Astrocyte (in vitro differentiated cells and primary cell): ENCODE measurements around the gene UBR4. TPM values are rescaled to one million over a fixed set of nuclear protein-coding genes. Genes with fewer than 3 reads are reported as not detected.
A peak's percentile ranks its signal among the peaks of the same experiment; 100 is the strongest.

ENCODE experiments used
- DNase-seq: peaks from one replicate; pipeline ENCODE4 v3.0.0-alpha.2; 2010; ENCODE audit warnings: low read depth
- FAIRE-seq: peaks from 2 replicates; lab custom pipeline; 2011; peaks lifted over from hg19 to GRCh38; lab: Jason Lieb, UNC
- H2AFZ ChIP-seq: 2 replicates; pipeline ENCODE4 v1.6.0; 2012; ENCODE audit warnings: low read depth, low read length, inconsistent platforms
- H3K27ac ChIP-seq: 2 replicates; pipeline ENCODE4 v1.5.1; 2011; ENCODE audit warnings: low read depth, low read length, inconsistent platforms
- H3K27me3 ChIP-seq: 2 replicates; pipeline ENCODE4 v1.6.0; 2011; ENCODE audit warnings: low read length, inconsistent platforms; ENCODE audit not compliant: insufficient read depth
- H3K36me3 ChIP-seq: 2 replicates; pipeline ENCODE4 v1.5.1; 2011; ENCODE audit warnings: low read length, inconsistent platforms; ENCODE audit not compliant: insufficient read depth
- H3K4me1 ChIP-seq: 2 replicates; pipeline ENCODE4 v1.5.1; 2011; ENCODE audit warnings: low read length, inconsistent platforms; ENCODE audit not compliant: insufficient read depth
- H3K4me2 ChIP-seq: 2 replicates; pipeline ENCODE4 v1.6.0; 2012; ENCODE audit warnings: low read length, inconsistent platforms
- H3K4me3 ChIP-seq: 2 replicates; pipeline ENCODE4 v1.5.1; 2011; ENCODE audit warnings: low read depth, mild to moderate bottlenecking, low read length, inconsistent platforms; ENCODE audit not compliant: insufficient read depth
- H3K79me2 ChIP-seq: 2 replicates; pipeline ENCODE4 v1.6.0; 2012; ENCODE audit warnings: mild to moderate bottlenecking, low read length, inconsistent platforms; ENCODE audit not compliant: insufficient read depth
- H3K9ac ChIP-seq: 2 replicates; pipeline ENCODE4 v1.6.0; 2012; ENCODE audit warnings: mild to moderate bottlenecking, low read length, inconsistent platforms
- H3K9me3 ChIP-seq: 2 replicates; pipeline ENCODE4 v1.5.1; 2012; ENCODE audit warnings: low read depth, mild to moderate bottlenecking, low read length, inconsistent platforms; ENCODE audit not compliant: insufficient read depth
- H4K20me1 ChIP-seq: 2 replicates; pipeline ENCODE4 v1.6.0; 2012; ENCODE audit warnings: low read length, inconsistent platforms; ENCODE audit not compliant: insufficient read depth
- H3K27ac Mint-ChIP-seq: one replicate; pipeline ENCODE4 v1.8.0; 2021; ENCODE audit warnings: mild to moderate bottlenecking, mixed read lengths; ENCODE audit not compliant: unreplicated experiment
- H3K27me3 Mint-ChIP-seq: one replicate; pipeline ENCODE4 v1.8.0; 2021; ENCODE audit warnings: low read depth, mixed read lengths; ENCODE audit not compliant: unreplicated experiment
- H3K36me3 Mint-ChIP-seq: one replicate; pipeline ENCODE4 v1.8.0; 2021; ENCODE audit warnings: low read depth, mixed read lengths; ENCODE audit not compliant: unreplicated experiment
- H3K4me1 Mint-ChIP-seq: one replicate; pipeline ENCODE4 v1.8.0; 2021; ENCODE audit warnings: low read depth, mixed read lengths; ENCODE audit not compliant: unreplicated experiment
- H3K4me3 Mint-ChIP-seq: one replicate; pipeline ENCODE4 v1.8.0; 2021; ENCODE audit warnings: mild to moderate bottlenecking, moderate library complexity, mixed read lengths; ENCODE audit not compliant: unreplicated experiment
- H3K9me3 Mint-ChIP-seq: one replicate; pipeline ENCODE4 v1.8.0; 2021; ENCODE audit warnings: mild to moderate bottlenecking, mixed read lengths; ENCODE audit not compliant: unreplicated experiment
- EZH2 ChIP-seq: IDR thresholded peaks from 2 replicates; pipeline ENCODE4 v1.6.1; 2012; ENCODE audit warnings: mild to moderate bottlenecking, low read length, inconsistent platforms; ENCODE audit not compliant: insufficient read depth
- total RNA-seq: library from RNA; stranded (reverse); gene quantifications from 2 replicates; pipeline ENCODE4 v1.2.1, GENCODE V29; 2021
- TF ChIP-seq, protein P1 (sequence below): IDR thresholded peaks from 2 replicates; pipeline ENCODE4 v1.5.1; 2011; ENCODE audit warnings: low read depth, mild to moderate bottlenecking, inconsistent platforms, low read length, moderate library complexity; ENCODE audit not compliant: insufficient read depth

Gene UBR4
- total RNA-seq, 1 donor from 2014 or later: 153 TPM

DNA sequence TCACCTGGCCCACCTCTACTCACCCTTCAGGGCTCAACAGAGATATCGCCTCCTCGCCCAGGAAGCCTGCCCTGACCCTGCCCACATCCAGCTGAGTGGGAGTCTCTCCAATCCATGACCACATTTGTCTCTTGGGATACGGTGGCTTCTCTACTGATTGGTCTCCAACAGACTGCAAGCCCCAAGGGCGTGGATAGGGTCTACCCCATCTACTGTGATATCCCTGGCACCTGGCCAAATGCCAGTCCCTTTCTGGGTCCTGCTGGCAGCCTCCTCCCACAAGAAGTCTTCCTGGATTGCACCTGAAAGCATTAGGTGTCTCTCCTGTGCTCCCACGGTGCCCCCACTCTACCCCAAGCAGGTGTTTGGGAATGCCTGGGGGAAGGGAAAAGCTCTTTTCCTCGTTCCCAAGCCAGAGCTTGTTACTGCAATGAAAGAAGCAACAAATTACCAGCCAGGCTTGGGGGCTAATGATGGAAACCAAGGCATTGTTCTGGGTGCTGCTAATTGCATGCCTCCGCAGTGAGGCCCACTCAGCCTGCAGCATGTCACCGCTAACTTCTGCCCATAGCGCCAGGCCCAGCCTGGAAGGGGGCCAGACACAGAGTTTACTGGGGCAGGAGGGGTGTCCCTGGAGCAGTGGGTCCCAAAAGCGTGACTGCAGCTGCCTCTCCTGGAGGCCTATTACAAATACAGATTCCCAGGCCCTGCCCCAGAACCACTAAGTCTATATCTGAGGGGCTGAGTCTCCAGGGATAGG, 162.9 kb downstream of the UBR4 start:
- TF ChIP-seq, protein P1, sequence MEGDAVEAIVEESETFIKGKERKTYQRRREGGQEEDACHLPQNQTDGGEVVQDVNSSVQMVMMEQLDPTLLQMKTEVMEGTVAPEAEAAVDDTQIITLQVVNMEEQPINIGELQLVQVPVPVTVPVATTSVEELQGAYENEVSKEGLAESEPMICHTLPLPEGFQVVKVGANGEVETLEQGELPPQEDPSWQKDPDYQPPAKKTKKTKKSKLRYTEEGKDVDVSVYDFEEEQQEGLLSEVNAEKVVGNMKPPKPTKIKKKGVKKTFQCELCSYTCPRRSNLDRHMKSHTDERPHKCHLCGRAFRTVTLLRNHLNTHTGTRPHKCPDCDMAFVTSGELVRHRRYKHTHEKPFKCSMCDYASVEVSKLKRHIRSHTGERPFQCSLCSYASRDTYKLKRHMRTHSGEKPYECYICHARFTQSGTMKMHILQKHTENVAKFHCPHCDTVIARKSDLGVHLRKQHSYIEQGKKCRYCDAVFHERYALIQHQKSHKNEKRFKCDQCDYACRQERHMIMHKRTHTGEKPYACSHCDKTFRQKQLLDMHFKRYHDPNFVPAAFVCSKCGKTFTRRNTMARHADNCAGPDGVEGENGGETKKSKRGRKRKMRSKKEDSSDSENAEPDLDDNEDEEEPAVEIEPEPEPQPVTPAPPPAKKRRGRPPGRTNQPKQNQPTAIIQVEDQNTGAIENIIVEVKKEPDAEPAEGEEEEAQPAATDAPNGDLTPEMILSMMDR: no peak
- TF ChIP-seq EZH2: no peak
- H3K4me3 ChIP-seq: no peak overlapping the region
- H3K27me3 ChIP-seq: no peaks in the 10 kb centered on the region
- H3K27ac ChIP-seq: no peak overlapping the region
- FAIRE-seq (no peak), DNase-seq (no peak)
- H3K36me3 Mint-ChIP-seq: no peaks in the 10 kb centered on the region
- no peak overlapping the region for H3K4me3 Mint-ChIP-seq
- H3K4me1 ChIP-seq: peaks cover 21% of the 10 kb centered on the region
- H3K27ac Mint-ChIP-seq: no peak overlapping the region
- H3K9ac ChIP-seq: no peak overlapping the region
- H3K4me2 ChIP-seq: no peak overlapping the region
- no peaks in the 10 kb centered on the region for H3K9me3 Mint-ChIP-seq
- no peaks in the 10 kb centered on the region for H3K36me3 ChIP-seq
- peaks cover 18% of the 10 kb centered on the region for H3K27me3 Mint-ChIP-seq
- no peaks in the 10 kb centered on the region for H4K20me1 ChIP-seq
- no peaks in the 10 kb centered on the region for H3K79me2 ChIP-seq
- H3K4me1 Mint-ChIP-seq: peaks cover 6% of the 10 kb centered on the region
- H3K9me3 ChIP-seq: no peaks in the 10 kb centered on the region
- H2AFZ ChIP-seq: no peak overlapping the region

DNA sequence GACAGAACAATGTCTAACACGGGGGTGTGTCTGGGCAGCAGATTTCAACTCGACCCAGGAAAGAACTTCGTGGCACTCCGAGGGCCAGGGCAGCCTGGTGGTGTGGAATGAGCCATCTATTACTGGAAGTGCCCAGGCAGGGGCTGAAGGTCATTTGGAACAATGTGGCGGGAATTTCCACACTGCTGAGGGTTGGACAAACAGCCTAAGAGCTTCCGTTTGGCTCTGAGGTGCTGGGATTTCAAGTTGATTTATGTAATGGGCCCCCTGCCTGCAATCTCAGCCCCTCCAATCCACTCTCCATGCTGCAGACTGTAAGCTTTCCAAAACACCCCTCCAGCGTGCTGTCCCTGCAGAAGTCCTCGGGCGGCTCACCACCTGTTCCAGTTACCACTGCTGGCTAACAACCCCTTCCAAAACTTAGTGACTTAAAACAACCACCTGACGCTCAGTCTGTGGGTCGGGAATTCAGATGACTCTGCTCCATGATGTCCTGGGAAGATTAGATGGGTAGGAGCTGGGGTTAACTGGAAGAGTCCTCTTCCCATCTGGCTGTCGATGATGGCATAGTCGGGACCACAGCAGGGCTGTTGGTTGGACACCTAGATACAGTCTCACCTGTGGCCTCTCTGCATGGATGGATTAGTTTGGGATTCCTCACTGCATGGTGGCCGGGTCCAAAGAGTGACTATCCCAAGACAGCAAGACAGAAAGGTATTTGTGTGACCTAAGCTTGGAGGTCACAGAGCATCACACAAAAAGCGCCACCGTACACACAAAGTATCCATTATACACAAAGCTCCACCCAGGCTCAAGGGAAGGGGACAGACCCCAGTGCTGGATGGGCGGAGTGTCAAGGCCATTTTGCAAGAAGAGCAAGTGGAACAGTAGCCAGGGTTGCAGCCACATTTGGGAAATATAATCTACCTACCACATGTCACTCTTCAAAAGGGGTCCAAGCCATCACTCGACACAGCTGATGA, 163.9 kb downstream of the UBR4 start:
- no peak overlapping the region for H3K27ac Mint-ChIP-seq
- no peaks in the 10 kb centered on the region for H3K36me3 ChIP-seq
- peak; percentile 23 for DNase-seq

More for the DNA sequence above, 163.9 kb downstream of the UBR4 start:
- Mint-ChIP-seq H3K4me3 (no peak overlapping the region), H3K4me1 (peaks cover 6% of the 10 kb centered on the region), H3K9me3 (no peaks in the 10 kb centered on the region), H3K36me3 (no peaks in the 10 kb centered on the region), H3K27me3 (peaks cover 23% of the 10 kb centered on the region)
- H3K79me2 ChIP-seq: no peaks in the 10 kb centered on the region
- H3K4me3 ChIP-seq: no peak overlapping the region
- H3K9me3 ChIP-seq: no peaks in the 10 kb centered on the region
- no peaks in the 10 kb centered on the region for H4K20me1 ChIP-seq
- H3K4me2 ChIP-seq: peak overlapping the region; percentile 60
- no peaks in the 10 kb centered on the region for H3K27me3 ChIP-seq
- H3K9ac ChIP-seq: no peak overlapping the region
- no peak for FAIRE-seq
- H3K27ac ChIP-seq: peak overlapping the region; percentile 48
- H3K4me1 ChIP-seq: peaks cover 21% of the 10 kb centered on the region
- H2AFZ ChIP-seq: no peak overlapping the region
- TF ChIP-seq, protein P1: no peak
- TF ChIP-seq EZH2: no peak
